Psoas muscle (tissue), 8 donors: ENCODE measurements around the gene UTF1. TPM values are rescaled to one million over a fixed set of nuclear protein-coding genes. Genes with fewer than 3 reads are reported as not detected.

ENCODE experiments used
- ATAC-seq, 4 donors: fragments of 200-7000 bp; cut with Tn5 transposase; one replicate each; pipeline ENCODE4 v1.9.1; 2020; ENCODE audit warnings: moderate library complexity in 3 of 4, mild to moderate bottlenecking in 2 of 4
- DNase-seq, 2 donors: peaks; one replicate each; pipeline ENCODE4 v3.0.0-alpha.2; 2020
- H3K27ac ChIP-seq: fragments of 200-600 bp; one replicate; pipeline ENCODE4 v1.8.0; 2022
- H3K27me3 ChIP-seq, 3 donors: fragments of 200-600 bp in 1 of 3; one replicate each; pipeline versions ENCODE4 v1.6.1 to v1.8.0; 2013 to 2022; ENCODE audit warnings: low read length in 2 of 3, mild to moderate bottlenecking in 2 of 3, moderate library complexity in 1 of 3; ENCODE audit not compliant: insufficient read depth in 3 of 3
- H3K36me3 ChIP-seq, 2 donors: fragments of 200-600 bp in 1 of 2; one replicate each; pipeline versions ENCODE4 v1.6.1 to v1.8.0; 2013 to 2022; ENCODE audit warnings: low read depth in 1 of 2, mild to moderate bottlenecking in 1 of 2, moderate library complexity in 1 of 2; ENCODE audit not compliant: insufficient read depth in 1 of 2
- H3K4me1 ChIP-seq: fragments of 200-600 bp; one replicate; pipeline ENCODE4 v1.8.0; 2022
- H3K4me3 ChIP-seq: fragments of 200-600 bp; one replicate; pipeline ENCODE4 v1.8.0; 2022; ENCODE audit warnings: mild to moderate bottlenecking
- H3K9me3 ChIP-seq: fragments of 200-600 bp; one replicate; pipeline ENCODE4 v1.8.0; 2022
- WGBS, 3 donors: extraction: QIAGEN DNeasy Blood & Tissue Kit; methylation state at CpG; one replicate each; pipeline versions ENCODE4 v1.1.6 to v1.1.7; 2013; 5-methylcytosine and 5-hydroxymethylcytosine counted together
- intact Hi-C, 2 donors: fragments of 100-400 bp; cut with DNase I; formaldehyde crosslinking; loops; one replicate each; pipeline versions ENCODE4 v1.11.0 to v1.14.2; 2022
- polyA plus RNA-seq, 3 donors: library from polyadenylated mRNA; stranded (reverse); fragments of 200-250 nt; gene quantifications; one replicate each; pipeline ENCODE4 v1.2.3, GENCODE V29; 2013
- total RNA-seq, 4 donors: library from RNA; stranded (reverse); fragmentation: NEBNext Ultra II Directional in 2 of 4; extraction: Animal tissue kit (Norgen Biotek cat#: 25700) in 2 of 4; gene quantifications; one replicate each; pipeline versions ENCODE4 v1.2.1 to v1.2.4, GENCODE V29; 2021 to 2023
- TF ChIP-seq, protein P1 (sequence below): fragments of 200-600 bp; IDR thresholded peaks from one replicate; pipeline ENCODE4 v1.8.0; 2022; ENCODE audit warnings: antibody characterized with exemption
- donor health status: healthy with polysubstance abuse.
- donor health status: DM: no; HTN: no; CAD: no; lungs with moderate emphysema.
- donor health status: Bipolar disorder and iron deficiency.
- donor health status: healthy.
- donor health status: DM: yes; HTN: yes; CAD: no.
- donor health status: DM: no; HTN: no; CAD: no.
- donor health status: DM: no; HTN: no; CAD: no.
- donor health status: DM: yes; HTN: yes; CAD: no.

Gene UTF1
- total and polyA plus RNA-seq, 7 donors, result not detected

DNA sequence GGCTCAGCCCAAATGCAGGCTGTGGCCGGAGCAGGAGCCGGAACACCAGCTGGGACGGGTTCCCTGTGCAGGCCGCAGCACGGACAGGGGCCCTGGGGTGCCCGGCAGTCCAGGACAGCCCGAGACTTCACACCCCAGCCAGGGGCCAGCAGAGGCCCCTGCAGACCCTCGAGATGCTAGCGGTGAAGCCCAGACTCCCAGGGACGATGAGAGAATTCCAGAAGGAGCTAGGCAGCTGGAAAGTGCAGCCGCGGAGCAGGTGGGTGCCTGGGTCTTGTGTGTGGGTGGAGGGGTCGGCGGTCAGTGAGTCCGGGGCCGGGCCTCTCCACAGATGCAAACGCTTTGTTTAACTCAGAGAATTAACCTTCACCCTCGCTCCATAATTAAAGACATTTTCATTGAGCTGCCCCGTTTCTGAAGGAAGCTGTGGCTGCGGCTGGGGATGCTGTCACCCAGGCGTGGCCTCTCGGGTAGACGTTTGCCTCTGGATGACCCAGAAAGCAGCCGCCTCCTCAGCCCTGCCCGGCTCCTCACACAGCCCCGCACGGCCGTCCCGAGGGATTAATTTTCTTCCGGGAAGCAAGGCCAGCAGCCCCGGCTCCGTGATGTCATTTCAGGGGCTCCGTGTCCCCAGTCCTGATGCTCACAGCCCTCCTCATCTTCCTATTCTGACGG is 43.5 kb upstream of the UTF1 start:
- WGBS, 3 donors, result 37 to 44% (median 39%) methylated on average over 34 of the region's 34 CpGs
- DNase-seq, result no peak
- H3K27me3 ChIP-seq, result peaks cover 0 to 35% (median 12%) of the 10 kb centered on the region in 3 donors
- H3K9me3 ChIP-seq, result no peaks in the 10 kb centered on the region
- H3K4me1 ChIP-seq, result no peaks in the 10 kb centered on the region
- ATAC-seq, result no peak
- no peak overlapping the region for H3K27ac ChIP-seq
- intact Hi-C loops, result no loop called here
- TF ChIP-seq, protein P1, sequence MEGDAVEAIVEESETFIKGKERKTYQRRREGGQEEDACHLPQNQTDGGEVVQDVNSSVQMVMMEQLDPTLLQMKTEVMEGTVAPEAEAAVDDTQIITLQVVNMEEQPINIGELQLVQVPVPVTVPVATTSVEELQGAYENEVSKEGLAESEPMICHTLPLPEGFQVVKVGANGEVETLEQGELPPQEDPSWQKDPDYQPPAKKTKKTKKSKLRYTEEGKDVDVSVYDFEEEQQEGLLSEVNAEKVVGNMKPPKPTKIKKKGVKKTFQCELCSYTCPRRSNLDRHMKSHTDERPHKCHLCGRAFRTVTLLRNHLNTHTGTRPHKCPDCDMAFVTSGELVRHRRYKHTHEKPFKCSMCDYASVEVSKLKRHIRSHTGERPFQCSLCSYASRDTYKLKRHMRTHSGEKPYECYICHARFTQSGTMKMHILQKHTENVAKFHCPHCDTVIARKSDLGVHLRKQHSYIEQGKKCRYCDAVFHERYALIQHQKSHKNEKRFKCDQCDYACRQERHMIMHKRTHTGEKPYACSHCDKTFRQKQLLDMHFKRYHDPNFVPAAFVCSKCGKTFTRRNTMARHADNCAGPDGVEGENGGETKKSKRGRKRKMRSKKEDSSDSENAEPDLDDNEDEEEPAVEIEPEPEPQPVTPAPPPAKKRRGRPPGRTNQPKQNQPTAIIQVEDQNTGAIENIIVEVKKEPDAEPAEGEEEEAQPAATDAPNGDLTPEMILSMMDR, result no peak
- no peak overlapping the region for H3K4me3 ChIP-seq
- no peaks in the 10 kb centered on the region for H3K36me3 ChIP-seq

DNA sequence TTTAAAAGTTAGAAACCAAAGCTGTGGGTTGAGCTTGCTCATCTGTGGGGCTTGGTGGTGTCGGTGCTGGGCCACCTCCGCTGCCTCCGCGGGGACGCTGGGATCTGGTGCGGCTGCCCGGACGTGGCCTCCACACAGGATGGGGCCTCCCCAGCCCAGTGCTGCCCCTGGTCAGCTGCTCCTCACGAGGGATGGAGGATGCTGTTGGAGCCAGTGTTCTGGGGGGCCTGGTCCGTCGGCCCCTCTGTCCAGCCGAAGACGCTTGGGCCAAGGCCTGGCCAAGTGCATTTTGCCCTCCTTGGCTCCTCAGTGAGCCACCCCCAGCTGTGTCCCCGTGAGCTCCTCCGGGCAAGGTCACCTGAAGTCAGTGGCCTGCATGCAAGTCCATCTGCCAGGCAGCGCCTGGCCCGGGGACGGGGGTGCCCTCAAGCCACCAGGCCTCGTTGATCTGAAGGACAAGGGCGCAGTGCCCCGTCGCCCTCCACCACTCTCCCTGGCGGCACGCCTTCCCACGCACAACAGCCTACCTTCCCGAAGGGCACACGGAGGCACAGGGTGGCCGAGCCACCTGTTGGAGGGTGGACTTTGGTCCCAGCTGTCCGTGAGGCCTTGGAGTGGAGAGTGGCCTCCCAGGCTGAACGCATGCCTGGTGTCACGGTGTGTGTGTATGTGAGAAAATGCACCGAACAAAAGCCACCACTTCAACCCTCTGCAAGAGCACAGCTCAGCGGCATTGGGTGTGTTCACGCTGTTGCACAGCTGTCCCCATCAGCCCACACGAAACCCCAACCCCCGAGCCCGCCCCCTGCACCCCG is 42.7 kb upstream of the UTF1 start:
- DNase-seq (no peak), ATAC-seq (no peak)
- Histone ChIP-seq H3K4me1 (no peaks in the 10 kb centered on the region), H3K9me3 (no peaks in the 10 kb centered on the region), H3K4me3 (no peak overlapping the region), H3K36me3 (no peaks in the 10 kb centered on the region), H3K27ac (no peak overlapping the region), H3K27me3 (peaks cover 0 to 35% (median 10%) of the 10 kb centered on the region in 3 donors)
- 68 to 71% (median 69%) methylated on average over 32 to 38 of the region's 38 CpGs for WGBS, 3 donors
- intact Hi-C loops, result no loop called here
- TF ChIP-seq, protein P1, result no peak

GRCh38 chr10:133187906-133188681 is 41.9 kb upstream of the UTF1 start:
- Histone ChIP-seq H3K36me3 (no peaks in the 10 kb centered on the region), H3K27me3 (peaks cover 0 to 38% (median 8%) of the 10 kb centered on the region in 3 donors), H3K4me3 (no peak overlapping the region), H3K27ac (no peak overlapping the region), H3K4me1 (no peaks in the 10 kb centered on the region), H3K9me3 (no peaks in the 10 kb centered on the region)
- TF ChIP-seq, protein P1, result no peak
- 80 to 85% (median 83%) methylated on average over 35 to 38 of the region's 38 CpGs for WGBS, 3 donors
- intact Hi-C loops, result no loop called here
- ATAC-seq (no peak), DNase-seq (no peak)

DNA sequence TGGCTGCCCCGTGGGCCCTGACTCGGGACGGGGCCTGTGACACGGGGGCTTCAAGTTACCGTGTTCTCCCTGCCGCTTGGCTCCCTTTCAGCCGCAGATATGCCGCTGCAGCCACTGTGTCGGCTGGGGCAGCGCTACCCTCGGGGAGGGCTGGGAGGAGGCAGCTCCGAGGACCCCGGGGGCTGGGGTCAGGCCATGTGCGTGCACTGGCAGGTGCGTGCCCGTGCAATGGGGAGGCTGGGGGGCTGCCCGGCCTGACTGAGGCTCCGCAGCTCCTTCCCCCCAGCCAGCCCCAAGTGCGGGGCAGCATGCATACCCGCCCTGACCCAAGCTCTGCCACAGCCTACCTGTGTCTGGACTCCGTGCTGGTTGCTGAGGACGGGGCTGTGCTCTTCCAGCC is 40.8 kb upstream of the UTF1 start:
- Histone ChIP-seq H3K27me3 (peaks cover 0 to 38% (median 8%) of the 10 kb centered on the region in 3 donors), H3K27ac (no peak overlapping the region), H3K4me3 (no peak overlapping the region), H3K4me1 (no peaks in the 10 kb centered on the region), H3K36me3 (no peaks in the 10 kb centered on the region), H3K9me3 (no peaks in the 10 kb centered on the region)
- ATAC-seq, result no peak
- no peak for DNase-seq
- 53 to 69% (median 65%) methylated on average over 22 of the region's 22 CpGs for WGBS, 3 donors
- TF ChIP-seq, protein P1, result no peak
- intact Hi-C loops, result no loop called here
